Cortex of kidney (tissue), 1 donor: ENCODE results near the gene LRRC49.
"Not testable (repeated sequence)": the region's sequence is repeated elsewhere in the genome, so short reads cannot be mapped to it uniquely, and the experiment has no call there.

Experiments
- DNase-seq: peaks from one replicate; lab custom pipeline; 2025; lab: John Stamatoyannopoulos, UW

LRRC49 gene

GRCh38 chr15:70922119-70922518 lies 29.5 kb downstream of the LRRC49 start:
- no peak for DNase-seq

- DNase-seq: no peak
Measured at GRCh38 chr15:70923311-70924080, 30.9 kb downstream of the LRRC49 start.

DNA sequence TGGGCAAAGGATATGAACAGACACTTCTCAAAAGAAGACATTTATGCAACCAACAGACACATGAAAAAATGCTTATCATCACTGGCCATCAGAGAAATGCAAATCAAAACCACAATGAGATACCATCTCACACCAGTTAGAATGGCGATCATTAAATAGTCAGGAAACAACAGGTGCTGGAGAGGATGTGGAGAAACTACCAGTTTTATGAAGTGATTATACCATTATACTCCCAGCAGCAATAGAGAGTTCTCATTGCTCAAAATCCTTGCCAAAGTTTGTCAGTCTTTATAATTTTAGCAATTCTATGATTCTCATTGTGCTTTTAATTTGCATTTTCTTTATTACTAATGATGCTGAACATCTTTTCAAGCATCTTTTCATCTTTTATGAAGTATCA lies 34.3 kb downstream of the LRRC49 start:
- not testable (repeated sequence) for DNase-seq

- DNase-seq: no peak
Measured at GRCh38 chr15:70931821-70932220, 39.2 kb downstream of the LRRC49 start.

DNA sequence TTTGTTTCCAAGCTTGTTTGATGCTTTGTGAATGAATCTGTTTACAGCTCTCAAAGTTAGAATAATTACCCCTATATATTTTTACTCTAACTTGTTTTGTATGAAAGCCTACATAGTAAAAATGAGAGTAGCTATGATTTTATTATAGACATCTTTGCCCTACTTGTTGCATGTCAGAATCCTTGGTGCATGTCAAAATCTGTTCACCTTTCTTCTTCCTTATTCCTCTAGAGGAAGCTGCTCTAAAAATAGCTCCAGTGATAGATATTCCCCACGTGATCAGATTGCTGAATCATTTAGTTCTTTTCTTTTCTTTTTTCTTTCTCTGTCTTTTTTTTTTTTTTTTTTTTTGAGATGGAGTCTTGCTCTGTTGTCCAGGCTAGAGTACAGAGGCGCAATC lies 39.8 kb downstream of the LRRC49 start:
- no peak for DNase-seq

DNA sequence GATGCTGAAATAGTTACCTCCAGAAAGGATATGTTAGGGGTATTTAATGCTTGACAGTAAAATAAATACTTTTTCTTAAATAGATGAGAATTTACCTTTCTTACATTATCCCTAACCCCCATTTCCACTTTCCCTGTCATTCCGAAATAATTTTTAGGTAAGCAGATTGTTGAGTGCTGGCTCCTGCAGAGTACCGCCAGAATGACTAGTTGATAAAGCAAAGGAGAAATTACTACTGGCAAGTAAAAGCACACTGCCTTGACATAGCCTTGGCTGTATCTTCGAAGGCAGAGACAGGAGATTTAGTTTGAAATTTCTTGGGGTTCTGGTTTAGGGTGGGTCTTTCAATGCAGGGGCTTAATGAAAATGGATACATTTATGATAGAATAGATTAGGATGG lies 40.8 kb downstream of the LRRC49 start:
- no peak for DNase-seq

DNA sequence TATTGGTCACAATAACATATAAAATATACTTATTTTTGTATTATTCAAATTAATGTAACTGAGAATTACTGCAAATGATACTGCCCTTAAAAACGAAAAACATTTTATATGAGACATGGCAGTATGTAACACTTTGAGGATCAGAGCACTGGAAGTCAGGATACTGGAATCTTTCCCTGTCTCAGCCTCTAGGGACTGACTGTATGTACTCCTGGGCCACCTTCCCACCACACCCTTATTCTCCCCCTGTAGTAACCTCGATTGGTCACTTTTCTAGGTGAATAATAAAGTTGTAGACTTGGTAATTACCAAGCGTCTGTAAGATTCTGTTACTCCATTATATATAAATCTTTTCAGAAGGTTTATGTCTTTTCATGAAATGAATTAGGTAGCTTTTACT lies 43.0 kb downstream of the LRRC49 start:
- no peak for DNase-seq

DNA sequence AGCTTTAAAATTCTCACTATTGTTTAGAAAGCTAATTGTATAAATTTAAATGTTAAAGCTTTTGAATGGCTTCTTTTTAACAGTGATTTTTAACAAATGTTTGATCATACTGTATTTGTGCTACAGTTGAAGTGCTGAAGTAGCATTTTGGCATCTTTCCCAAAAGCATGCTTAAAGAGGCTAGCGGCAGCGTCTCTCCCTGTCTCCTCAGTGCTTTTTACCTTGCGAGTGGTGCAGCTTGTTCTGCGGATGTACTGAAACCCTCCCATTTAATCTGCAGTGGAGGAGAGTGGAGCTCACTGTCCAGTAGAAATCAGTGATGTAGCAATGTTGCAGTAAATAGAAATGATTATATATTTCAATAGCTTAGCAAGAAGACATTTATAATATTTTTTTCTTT lies 43.7 kb downstream of the LRRC49 start:
- no peak for DNase-seq

- DNase-seq: not testable (repeated sequence)
Measured at GRCh38 chr15:70943285-70943684, 50.7 kb downstream of the LRRC49 start.

GRCh38 chr15:70947351-70948335 lies 55.0 kb downstream of the LRRC49 start:
- no peak for DNase-seq

GRCh38 chr15:70950953-70951352 lies 58.3 kb downstream of the LRRC49 start:
- no peak for DNase-seq

- DNase-seq: no peak
Measured at GRCh38 chr15:70954171-70954570, 61.5 kb downstream of the LRRC49 start.

- no peak for DNase-seq
Measured at GRCh38 chr15:70954733-70955132, 62.1 kb downstream of the LRRC49 start.

DNA sequence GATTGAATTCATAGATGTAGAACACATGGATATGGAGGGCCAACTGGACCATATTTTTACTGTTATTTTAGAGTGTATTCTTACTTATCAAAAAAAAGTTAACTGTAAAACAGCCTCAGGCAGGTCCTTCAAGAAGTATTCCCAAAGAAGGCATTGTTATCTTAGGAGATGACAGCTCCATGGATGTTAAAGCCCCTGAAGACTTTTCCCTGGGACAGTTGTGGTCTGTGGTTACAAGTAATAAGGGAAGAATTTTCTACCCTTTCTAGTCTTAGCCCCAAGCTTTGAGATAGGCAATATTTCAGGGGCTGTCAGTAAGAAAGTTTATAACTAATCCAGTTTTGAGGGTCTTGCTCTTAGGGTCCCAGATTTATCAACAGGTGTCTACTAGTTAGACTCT lies 62.5 kb downstream of the LRRC49 start:
- no peak for DNase-seq

DNA sequence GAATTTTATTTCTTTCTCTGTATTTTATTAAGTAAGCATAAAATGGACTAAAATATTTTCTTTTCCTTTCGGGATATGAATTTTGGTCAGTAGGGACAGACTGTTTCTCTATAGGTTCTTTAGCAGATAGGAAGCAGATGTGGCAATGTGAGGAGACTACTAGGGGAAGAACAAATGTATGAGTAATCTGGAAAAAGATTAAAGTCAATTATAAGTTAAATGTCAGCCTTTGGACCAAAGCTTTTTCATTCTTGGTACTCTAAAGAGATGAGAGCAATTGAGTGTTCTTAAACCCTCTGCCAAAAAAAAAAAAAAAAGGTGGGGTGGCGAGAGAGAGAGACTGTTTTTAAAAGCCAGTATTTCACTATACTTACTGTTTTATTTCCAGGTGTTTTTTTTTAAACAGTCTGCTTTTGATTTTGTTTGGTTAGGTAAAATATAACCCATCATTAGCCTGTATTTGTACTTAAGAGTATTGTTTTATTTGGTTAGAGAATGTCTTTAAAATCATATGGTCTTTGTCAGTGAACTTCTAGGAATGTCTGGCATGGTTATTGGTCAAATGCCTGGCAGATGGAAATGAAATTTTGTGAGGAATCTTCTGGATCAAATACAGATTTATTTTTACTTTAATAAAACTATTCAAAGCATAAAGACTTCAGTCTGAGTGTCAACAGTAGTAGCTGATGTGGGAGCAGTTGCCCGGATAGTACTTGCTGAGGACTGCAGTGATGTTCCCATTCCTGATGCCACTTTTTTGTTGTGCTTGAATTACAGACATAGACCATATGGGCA lies 63.8 kb downstream of the LRRC49 start:
- no peak for DNase-seq

- DNase-seq: no peak
Measured at GRCh38 chr15:70962084-70962483, 69.5 kb downstream of the LRRC49 start.

- DNase-seq: no peak
Measured at GRCh38 chr15:70963199-70963598, 70.6 kb downstream of the LRRC49 start.

- no peak for DNase-seq
Measured at GRCh38 chr15:70964058-70964457, 71.4 kb downstream of the LRRC49 start.

DNA sequence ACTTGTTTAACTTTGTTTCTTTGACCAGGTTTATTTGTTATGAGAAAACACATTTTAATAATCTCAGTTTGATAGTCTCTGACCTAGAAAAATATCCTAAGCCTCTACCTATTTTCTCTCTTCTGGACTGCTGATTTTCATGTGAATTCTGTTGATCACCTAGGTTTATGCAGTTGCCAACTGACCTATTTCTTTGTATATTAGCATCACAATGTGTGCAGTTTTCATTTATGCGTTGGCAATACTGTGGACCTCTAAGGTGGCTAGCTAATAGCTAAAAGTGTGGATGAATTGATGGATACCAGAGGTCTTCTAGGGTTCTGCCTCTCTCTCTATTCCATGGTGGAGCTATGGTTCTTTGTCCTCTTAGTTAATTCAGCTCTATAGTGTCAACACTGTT lies 72.1 kb downstream of the LRRC49 start:
- DNase-seq: no peak

DNA sequence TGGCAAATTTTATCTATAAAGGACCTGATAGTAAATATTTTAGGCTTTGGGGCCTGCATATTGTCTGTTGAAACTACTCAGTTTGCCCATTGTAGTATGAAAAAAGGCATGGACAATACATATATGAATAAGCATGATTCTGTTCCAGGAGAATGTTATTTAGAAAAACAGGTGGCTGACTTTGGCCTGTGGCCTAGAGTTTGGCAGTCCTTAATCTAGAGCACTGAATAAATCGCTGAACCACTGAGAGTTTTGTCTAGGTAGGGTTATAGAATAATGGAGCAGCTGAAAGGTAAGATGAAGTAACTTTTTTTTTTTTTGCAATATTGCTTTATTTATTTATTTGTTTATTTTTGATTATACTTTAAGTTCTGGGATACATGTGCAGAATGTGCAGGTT lies 75.0 kb downstream of the LRRC49 start:
- no peak for DNase-seq

DNA sequence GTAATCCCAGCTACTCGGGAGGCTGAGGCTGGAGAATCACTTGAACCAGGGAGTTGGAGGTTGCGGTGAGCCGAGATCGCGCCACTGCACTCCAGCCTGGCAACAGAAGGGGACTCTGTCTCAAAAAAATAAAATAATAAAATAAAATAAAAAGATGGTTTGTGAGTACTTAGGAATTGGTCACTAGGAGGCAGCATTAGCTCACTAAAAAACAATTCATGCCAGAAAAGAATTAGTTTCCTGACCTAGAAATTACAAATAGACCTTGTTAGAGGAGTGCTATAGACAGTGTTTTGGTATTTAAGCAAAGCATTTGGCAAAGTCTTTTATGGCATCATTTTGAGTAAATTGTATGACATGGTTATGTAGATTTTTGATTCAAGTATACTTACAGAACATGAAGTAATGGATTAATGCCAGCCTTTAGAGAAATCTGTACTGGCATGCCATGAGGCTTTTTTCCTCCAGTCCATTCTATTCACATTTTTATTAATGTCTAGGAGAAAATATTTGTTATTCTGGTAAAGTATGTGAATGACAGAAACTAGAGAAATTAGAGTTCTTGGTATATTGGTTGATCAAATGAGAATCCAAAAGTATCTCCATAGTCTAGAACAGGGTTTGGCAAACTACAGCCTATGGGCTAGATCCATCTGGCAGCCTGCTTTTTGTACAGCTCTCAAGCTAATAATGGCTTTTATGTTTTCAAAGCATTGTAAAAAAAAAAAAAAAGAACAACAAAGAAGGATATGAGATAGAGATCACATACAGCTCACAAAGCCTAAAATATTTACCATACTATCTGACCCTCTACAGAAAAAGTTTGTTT lies 81.6 kb downstream of the LRRC49 start:
- DNase-seq: no peak
